ENCODE data around the gene PALLD.

PALLD gene

DNA sequence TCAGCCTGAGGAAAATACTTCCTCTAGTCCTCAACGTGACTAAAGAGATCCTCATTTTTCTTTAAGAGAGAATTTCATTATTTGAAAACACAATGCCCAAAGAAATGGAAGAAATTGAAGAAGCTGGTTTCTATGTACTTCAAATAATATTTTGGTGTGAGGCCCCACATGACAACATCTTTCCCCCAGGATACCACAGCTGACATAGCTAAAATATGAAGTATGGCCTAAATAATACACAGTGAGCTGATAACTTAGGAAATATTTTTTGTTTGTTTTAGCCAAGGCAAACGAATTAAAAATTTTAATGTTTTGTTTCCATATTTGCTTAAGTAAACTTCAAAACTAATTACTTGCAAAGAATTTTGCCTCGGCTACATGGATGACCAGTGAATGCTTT lies 364.0 kb downstream of the PALLD start:
- DNase-seq: no peak

DNA sequence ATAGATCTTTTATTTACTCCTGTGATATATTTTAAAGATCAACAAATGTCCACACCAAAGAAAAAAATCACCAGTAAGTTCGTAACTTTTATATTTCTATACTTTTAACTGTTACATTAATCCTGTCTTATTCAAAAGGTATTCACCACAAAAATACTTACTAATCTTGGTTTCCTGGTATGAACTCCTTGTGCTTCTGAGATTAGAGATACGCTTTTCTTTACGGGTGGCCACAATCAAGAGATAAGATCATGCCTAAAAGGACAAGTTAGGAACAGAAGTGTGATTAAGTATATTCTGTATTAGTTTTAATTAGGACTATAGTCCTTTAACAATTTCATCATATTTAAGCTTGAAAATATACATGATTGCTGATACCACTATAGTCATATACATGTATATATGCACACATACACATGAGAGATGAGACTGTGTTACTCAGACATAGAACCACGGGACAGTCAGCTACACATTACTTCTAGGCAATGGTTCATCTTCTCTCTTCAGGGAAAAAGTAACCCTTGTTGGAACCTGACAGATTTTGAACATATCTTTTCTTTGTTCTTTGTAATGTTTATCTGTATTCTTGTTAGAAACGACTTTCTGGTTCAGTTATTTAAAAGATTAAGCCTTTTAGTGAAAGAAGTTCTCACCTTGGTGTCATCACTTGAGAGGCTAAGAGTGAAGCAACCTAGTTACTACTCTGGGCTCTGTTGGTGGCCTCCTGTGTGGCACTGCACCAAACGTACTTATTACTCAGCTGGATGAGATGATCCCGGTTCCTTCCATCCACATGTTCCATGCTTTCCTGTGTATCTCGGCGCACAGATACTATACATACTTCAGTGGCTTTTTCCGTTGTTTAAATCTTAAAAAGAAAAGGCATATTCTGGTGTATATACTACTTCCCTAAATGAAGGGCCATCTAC lies 367.1 kb downstream of the PALLD start:
- no peak for DNase-seq

DNA sequence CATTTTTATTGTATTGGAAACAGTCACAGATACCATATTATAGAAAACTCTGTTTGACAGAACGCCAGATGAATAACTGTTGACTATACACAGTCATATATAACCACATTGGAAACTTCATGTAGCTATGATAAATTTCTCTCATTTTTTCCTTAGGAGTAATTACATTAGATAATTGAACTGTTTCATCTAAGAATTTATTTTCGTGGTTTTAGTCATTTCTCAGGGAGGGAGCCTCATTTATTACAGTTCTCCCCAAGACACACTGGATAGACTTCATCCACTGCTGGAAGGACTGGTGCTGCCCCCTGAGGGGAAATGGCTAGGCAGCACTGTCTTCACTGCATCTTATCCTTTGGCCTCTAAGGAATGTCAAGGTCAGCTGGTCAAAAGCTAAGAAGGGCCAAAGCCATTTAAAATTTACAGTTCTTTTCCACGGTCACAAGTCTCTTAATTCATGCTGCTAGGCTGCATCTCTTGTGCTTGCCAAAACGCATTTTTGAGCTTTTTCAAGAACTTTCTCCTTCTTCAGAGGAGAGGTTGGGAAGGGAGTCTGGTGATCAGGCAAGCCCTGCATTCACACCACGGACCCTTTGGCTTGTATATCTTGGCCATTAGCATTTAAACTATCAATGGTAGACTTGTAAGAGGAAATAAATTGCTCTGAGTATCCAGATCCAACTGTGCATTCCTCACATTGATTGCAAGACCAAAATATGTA lies 368.1 kb downstream of the PALLD start:
- no peak for DNase-seq

DNA sequence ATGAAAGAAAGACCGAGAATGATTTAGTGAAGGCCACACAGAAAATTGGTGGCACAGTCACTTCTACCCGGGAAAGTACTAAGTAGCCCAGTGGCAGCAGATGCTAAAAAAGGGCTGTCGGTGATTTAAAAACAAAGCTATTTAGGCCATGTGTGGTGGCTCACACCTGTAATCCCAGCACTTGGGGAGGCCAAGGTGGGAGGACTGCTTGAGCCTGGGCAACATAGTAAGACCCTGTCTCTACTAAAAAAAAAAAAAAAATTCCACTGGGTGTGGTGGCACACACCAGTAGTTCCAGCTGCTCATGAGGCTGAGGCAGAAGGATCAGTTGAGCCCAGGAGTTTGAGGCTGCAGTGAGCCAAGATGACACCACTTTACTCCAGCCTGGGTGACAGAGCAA lies 369.0 kb downstream of the PALLD start:
- DNase-seq: no peak

DNA sequence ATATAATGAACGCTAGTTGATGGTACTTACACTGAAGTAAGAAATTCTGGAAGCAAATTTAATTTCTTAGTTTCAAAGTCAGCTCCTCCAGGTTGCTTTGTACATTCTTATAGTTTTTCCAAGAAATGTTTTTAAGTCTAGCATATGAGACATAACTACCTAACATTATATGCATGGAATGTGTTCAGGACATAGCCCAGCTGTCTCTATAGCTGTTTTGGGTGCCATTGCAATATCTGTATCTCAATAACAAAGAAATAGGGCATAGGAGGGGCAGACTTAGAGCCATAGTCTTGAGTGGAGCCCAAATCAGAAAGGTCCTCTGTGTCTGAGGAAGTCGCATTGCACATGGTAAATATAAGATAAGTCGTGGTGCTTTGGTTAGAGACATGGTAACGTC lies 369.8 kb downstream of the PALLD start:
- DNase-seq: no peak

DNA sequence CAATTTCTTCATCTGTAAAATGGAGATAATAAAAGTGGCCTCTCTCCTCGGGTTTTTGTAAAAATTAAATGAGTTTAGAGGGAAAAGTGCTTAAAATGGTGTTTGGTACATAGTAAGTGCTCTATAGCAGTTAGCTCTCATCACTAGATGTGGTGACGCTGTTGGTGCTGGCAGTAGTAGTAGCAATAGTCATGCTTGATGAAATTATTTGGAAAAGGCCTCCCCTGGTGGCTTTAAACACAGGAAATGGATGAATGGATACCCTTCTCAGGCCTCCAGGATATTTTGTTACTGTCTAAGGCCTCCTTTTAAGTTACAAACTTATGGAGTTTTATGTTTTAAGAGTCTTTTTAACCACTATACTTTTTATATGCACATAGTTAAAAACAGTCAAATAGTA lies 370.3 kb downstream of the PALLD start:
- no peak for DNase-seq

DNA sequence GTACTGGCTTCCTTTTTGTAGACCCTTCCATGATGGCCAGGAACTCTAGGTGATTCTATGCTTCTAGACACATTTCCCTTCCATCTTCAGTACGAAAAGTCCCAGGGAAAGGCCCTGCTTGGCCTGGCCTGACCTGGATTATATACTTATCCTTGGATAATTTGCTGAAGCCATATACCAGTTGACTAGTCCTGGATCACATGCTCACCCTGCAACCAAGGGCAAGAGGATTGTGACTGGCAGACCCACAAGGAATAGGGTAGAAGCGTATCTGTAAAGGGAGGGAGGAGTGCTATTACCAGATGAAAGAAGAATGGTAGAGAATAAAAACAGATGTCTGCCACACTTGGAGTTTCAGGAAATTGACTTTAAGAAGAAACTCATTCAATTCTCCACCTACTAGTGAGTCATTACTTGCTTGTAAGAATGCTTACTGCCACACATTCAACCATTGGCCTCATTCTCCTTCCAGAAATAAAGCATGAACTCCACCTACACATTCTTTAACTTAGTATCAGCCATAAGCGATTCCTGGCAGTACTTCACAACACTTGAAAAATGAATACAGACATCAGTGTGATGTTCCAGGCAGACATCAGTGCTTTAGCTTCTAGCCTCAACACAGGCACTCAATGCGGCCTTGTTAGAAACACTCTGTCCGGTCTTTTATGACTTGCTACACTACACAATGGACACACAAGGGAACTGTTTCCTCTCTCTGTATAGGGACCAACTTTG lies 371.4 kb downstream of the PALLD start:
- no peak for DNase-seq

DNA sequence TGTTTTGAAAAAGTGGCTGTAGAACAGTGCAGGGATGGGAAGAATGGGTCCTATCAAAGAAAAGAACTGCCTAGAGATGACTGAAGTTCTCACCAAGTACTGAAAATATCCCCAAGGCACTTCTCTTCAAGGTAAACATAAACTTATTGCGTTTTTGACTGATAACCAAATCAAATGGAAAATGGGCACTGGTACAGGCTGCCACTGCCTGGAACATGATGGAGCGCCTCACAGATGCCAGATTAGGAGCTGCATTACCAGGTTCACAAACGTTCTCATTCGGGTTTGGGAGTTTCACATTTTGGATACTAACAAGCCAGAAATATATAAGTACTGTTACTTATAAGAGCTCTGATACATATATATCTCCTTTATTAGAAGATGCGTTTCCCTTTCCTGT lies 371.9 kb downstream of the PALLD start:
- no peak for DNase-seq

DNA sequence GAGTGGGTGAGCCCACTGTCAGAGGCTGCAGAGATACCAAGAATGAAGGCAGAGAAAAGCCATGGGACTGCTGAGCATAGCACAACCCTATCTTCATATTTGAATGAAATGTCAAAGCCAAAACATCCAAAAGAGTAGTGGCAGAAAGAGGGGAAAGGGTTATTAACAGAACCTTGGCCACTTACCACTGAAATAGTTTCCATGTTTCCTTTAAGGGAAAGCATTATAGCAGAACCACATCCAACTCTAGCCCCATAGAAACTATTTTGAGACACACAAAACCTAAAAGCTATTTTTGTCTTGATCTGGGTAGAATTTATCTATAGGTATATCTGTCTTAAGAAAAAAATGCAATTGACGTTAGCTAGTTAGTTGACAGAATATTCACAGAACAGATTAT lies 373.2 kb downstream of the PALLD start:
- DNase-seq: no peak

DNA sequence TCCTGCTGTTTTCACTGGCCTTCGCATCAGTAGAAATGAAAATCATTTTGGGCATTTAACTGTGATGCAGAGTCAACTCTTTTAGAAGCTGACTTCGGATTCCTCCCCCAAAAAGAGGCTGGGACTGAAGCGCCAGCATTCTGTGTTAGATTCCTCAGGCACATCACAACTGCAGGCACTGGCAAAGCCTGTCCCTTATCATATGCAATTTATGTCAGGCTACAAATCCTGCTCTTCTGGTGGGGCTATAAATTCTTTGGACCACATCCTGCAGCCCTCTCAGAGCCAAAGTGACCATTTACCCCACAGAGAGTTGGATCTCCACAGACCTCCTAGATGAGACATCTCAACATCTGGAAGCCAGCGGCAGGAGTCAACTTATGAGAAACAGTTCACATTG lies 374.8 kb downstream of the PALLD start:
- DNase-seq: no peak

DNA sequence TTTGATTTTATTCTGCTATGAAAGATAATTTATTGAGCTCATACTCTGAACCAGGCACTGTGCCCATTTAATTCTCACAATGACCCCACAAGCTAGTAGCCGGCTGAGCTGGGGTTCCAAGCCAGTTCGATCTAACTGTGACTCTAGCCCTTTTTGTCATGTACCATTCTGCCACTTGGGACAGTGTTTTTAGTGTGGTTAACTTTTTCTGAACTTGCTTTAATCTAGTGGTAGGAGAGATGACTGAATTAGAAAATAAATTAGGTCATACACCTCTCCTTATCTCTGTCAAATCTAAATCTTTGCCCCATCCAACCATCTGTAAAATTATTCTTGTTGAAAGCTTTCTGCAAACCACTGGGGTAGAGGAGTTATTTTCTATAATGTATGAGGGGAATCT lies 377.2 kb downstream of the PALLD start:
- no peak for DNase-seq

DNA sequence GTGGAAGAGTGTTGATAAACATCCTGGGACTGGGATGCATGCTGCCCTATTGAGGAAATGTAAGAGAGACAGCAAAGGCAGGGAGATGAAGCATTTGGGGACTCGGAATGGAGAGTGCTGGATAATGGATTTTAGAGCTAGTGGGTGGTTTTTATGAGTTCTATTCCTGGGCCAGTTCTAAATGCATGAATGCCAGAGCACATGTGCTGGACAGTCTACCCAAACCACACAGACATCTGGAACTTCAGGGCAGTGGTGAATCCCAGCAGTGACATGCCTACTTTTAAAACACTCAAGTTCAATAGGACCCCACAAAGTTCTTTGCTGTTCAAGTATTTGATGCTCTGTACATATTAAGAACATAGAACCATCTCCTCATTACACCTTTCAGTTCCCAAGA lies 379.3 kb downstream of the PALLD start:
- no peak for DNase-seq

DNA sequence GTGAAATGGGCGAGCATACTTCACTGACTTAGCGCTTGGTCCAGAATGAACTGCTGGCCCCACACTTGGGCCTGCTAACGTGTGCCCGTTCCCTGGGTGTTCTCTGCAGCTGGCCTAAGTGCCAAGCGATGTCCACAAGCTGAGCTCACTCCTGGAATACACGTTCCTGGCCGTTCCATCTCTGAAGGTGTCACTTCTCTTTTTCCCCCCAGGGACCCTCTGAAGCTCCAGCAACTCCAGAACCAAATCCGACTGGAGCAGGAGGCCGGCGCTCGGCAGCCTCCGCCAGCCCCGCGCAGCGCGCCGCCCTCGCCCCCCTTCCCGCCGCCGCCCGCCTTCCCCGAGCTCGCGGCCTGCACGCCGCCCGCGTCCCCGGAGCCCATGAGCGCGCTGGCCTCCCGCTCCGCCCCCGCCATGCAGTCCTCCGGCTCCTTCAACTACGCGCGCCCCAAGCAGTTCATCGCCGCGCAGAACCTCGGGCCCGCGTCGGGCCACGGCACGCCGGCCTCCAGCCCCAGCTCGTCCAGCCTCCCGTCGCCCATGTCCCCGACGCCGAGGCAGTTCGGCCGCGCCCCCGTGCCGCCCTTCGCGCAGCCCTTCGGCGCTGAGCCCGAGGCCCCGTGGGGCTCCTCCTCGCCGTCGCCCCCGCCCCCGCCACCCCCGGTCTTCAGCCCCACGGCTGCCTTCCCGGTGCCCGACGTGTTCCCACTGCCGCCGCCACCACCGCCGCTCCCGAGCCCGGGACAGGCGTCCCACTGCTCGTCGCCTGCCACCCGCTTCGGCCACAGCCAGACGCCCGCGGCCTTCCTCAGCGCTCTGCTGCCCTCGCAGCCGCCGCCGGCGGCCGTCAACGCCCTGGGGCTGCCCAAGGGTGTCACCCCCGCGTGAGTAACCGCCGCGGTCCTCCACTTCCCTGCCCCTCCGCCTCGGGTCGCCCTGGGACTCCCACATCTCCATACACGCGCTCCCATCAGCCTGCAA lies 380.9 kb downstream of the PALLD start:
- no peak for DNase-seq

DNA sequence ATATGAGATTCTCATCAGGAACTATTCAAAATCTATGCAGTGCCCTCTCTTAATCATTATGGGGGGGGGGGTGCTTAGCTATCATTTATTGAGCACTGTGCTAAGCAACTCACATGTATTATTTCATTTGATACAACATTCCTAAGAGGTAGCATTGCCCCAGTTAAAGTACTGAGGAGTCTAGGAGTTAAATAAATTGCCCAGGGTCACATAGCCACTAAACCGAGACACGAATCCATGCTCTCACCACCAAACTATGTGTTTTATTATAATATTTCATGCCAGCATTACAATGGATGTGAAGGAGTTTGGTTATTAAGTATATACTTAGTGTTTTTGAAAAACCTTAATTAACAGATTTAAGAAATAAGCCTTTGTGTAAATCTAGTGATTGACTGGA lies 381.8 kb downstream of the PALLD start:
- no peak for DNase-seq

DNA sequence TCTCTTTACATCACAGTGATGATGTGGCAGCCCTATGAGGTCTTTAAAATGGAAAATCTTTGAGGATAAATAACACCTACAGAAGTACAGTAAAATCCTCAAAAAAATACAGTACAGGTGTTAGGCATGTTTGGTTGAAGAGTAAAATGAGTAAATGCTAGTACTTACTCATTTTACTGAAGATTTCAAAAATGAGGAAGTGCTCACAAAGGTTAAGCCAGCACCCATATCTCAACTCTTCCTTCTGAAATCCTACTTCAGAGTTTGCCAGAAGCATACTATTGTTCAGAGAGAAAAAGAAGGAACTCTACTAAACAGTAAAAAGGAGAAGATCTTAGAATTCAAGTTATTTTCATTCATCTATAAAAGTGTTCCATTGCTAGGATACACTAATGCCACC lies 382.3 kb downstream of the PALLD start:
- no peak for DNase-seq

DNA sequence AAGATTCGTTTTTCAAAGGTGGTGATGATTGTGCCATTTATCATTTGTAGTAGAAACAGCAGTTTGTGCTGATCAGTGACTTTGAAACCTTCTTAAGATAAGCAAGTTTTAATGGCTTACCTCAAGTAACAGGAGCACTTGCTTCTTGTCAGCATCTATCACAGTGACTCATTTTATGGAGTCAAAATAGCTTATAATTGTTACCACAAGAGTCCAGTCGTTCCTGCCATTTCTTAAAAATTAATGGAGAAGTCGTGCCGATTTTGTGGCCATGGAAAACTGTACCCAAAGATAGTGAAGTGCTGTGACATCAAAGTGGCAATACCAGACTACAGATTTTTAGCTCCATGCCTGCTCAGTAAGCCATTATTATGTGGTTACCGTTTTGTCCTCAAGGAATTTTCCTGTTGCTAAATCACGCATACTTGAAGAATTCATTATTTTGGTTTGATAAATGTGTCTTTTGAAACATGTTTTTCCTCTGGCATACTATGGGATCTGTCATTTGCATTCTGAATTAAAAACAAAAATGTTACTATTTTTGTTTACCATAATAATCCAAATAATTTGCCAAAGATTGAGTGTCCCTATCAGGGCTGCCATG lies 383.3 kb downstream of the PALLD start:
- no peak for DNase-seq

DNA sequence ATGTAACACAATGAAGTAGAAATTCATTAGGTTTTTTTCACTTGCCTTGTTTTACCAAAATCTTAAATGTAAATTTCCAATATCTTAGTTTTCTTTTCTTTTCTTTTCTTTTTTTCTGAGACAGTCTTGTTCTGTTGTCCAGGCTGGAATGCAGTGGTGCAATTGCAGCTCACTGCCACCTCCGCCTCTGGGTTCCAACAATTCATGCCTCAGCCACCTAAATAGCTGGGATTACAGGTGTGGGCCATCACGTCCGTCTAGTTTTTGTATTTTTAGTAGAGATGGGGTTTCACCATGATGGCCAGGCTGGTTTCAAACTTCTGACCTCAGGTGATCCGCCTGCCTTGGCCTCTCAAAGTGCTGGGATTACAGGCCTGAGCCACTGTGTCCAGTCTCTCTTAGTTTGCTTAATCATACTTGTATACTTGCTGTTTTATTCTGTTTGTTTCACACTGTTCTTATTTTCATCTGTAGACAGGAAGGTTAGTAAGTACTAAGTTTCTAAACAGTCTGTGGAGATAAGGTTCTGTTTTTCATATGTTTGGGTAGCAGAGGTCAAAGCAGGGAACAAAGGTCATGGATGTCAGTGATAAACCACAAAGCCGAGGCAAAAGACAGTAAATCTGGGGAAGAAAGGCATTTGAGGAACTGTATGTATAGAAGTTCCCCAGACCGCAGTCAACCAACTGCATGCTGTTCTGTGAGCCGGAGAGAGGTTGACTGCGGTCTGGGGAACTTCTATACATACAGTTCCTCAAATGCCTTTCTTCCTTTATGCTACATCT lies 384.2 kb downstream of the PALLD start:
- DNase-seq: no peak

DNA sequence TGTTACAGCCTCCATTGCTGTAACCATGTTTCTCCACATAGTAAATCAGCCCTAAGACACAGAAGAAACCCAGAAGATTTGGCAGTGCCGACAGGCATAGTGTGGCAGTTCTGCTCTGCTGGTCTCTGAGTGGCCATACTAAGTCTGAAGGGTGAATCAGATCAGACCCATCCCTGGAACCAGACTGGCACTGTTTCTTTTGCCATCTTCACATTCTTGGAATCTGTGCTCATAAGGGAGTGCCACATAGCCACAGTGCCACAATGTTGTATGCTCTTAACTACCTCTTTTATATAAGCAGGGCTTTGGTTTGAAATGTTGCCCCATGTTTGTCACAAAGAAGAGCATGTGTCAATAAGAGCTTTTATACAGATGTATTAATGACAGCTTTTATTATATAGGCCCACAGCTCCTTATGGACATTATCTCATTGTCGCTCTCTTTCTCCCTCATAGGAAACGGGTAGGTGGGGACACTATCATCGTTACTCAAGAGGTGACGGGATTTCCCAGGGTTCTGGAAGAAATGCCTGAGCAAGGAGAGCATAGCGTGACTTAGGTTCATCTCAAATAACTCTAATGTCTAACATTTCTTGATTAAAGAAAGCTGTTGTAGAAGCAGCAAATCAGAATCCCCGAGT lies 385.0 kb downstream of the PALLD start:
- no peak for DNase-seq

DNA sequence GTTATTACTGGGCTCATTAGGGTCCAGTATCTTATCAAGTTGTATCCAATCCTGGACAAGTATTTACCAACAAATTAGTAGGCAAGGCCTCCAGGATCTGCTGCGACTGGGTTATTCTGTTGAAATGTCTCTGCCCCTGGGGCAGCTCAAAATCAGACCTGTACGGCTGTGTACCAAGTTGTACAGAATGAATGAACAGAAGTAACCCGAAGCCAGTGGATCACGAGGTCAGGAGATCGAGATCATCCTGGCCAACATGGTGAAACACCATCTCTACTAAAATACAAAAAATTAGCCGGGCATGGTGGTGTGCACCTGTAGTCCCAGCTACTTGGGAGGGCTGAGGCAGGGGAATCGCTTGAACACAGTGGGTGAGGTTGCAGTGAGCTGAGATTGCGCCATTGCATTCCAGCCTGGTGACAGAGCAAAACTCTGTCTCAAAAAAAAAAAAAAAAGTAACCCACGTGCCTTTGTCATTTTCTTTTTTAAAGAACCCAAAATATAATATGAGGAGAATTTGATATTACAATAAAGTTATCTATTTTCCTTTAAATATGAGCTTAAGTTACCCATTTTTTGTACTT lies 385.9 kb downstream of the PALLD start:
- DNase-seq: no peak

DNA sequence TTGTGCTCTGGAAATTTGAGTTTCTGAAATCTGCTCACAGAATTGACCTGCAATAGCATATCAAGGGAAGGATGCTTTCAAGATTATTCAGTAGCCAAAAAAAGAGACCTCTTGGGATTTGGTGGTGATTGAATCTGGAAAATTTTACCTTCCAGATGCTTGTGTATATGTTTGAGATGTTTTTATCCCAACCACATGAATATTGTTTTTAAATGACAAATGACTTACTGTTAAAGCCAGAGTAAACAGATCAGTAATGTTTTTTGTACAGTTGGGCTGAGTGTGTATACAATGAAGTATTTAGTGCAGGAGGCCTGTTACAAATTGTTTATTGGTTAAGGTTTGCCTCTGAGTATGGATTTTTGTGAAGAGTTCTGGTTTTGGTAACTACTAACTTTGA lies 386.7 kb downstream of the PALLD start:
- no peak for DNase-seq

Measured in NCI-H1105 (cell line).